HK-2 (cell line): Measurements from ENCODE around the gene LRRC1.

Source experiments
- DNase-seq: peaks from one replicate; pipeline ENCODE4 v3.0.0-alpha.2; 2018; ENCODE audit not compliant: unreplicated experiment

LRRC1 gene

GRCh38 chr6:53924277-53924676 lies 129.5 kb downstream of the LRRC1 start:
- no peak for DNase-seq

DNA sequence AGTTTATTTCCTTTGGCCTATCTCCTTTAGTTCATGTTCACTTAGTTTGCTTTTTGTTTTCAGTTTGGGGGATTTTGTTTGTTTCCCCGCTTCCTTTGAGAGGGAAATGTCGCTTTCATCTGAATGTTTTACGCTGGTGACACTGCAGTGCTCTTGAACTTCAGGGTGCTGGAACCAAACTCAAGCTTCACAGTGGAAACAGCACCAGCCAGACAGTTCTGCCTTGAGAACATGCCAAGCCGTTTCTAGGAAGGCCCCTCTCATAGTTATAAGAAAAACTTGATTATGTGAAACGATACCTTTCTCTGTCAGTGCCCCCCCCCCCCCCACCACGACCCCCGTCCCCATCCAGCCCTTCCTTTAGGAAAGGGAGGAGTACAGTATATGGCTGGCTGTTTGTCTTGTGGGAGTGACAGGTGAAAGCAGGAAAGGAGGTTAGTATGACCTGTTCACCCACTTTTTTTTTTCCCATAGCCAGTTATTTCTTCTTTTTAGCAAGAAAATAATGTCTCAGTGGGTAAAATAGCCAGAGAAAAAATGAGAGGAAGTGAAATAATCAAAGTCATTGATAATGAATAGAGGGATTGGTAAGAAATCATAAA lies 130.1 kb downstream of the LRRC1 start:
- DNase-seq, result no peak

GRCh38 chr6:53925891-53926290 lies 131.1 kb downstream of the LRRC1 start:
- DNase-seq, result no peak

GRCh38 chr6:53926505-53926904 lies 131.7 kb downstream of the LRRC1 start:
- DNase-seq, result peak; percentile 36

GRCh38 chr6:53928641-53929040 lies 133.8 kb downstream of the LRRC1 start:
- DNase-seq, result no peak

DNA sequence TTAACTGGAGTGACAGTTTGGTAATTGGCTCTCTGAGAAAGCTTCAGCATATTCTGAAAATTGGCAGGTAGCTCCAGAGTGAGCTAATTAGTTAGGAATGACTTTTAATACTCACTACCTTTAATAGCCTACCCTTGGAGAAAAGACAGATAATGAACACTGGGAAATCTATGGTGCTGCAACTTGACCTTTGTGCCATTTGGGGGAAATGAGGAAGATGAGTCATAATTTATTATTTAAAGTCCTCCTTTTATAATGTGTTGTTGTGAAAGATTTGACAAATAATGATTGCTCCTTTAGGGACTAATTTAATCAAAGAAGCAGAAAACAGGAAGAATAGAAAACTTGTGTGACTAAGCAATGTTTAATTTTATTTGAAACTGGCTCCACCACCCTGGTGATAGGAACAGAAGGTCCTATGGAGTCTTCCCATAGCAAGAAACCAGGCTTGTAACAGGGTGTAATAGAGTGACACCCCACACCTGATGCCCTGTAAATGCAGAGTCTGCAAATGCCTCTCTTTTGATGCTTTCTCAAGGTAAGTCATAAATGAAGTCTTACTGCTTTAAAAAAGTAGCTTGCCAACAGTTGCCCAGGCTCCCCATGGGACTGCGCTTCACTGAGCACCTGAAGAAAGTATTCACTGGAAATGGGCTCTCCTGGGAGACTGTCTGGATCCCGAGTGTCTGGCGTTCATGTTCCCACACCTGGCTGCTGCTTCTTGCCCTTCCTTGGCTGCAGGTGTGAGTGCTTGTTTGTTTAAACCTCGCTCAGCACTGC lies 134.4 kb downstream of the LRRC1 start:
- no peak for DNase-seq

- DNase-seq, result no peak
Measured at GRCh38 chr6:53929821-53930120, 135.0 kb downstream of the LRRC1 start.

GRCh38 chr6:53930330-53930729 lies 135.5 kb downstream of the LRRC1 start:
- DNase-seq, result no peak

DNA sequence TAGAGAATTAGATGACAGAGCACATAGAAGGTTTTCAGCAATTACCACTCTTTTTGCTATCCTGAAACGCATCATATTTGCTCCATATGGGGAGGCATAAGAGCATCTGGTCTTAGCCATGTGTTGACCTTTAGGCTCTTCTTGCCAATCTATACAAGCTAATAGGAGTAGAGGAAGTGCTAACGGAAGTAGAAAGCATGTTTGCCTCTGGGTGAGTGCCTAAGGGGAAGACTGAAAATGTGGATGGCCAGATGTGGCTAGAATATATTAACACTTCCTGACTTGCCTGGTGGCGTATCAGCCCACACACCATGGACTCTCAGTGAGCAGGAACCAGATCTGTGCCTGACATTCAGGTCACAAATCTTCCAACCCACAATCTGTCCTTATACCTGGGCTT lies 136.3 kb downstream of the LRRC1 start:
- DNase-seq, result no peak

DNA sequence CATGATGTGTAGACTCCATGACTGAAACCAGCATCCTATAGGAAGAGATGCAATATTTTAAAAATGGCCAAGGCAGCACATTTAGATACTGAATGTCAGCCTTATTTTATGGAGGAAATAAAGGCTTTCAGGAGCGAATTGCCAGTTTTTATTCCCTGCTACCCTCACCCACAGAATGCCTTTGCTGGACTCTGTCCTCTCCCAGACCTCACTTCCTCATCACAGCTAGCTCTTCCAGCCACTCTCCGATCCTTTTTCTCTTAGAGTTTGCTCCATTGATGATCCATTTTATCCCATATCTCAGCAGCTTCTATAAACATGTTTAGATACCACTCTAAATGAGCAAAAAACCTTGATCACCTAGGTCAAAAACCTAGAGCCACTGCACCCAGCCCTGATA lies 137.7 kb downstream of the LRRC1 start:
- DNase-seq, result no peak

- DNase-seq, result no peak
Measured at GRCh38 chr6:53934023-53934422, 139.2 kb downstream of the LRRC1 start.

GRCh38 chr6:53937461-53937860 lies 142.7 kb downstream of the LRRC1 start:
- DNase-seq, result no peak

DNA sequence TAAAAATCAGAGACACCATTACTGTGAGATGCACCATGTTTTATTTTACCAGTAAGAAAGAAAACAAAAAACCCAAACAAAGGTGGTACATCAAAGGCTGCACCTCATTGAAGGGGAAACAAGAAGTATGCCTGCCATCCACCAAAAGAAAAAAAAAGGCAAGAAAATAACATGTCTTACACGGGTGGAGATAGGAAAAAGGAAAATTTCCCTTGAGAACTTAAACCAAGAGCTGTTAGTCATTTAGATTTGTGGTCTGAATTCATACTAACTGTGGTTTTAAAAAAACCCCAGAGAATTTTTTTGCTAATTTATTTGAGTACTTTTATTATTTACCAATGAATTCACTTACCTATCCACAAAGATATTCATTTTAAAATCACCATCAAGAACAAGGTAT lies 144.0 kb downstream of the LRRC1 start:
- DNase-seq, result no peak

DNA sequence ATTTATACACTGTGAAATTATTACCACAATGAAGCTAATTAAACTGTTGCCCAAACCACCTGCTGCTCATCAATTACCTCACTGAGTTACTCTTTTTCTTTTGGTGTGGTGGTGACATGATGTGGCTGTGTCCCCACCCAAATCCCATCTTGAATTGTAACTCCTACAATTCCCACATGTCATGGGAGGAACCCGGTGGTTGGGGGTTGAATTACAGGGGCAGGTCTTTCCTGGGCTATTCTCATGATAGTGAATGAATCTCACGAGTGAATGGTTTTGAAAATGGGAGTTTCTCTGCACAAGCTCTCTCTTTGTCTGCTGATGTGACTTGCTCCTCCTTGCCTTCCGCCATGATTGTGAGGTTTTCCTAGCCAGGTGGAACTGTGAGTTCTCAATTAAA lies 145.0 kb downstream of the LRRC1 start:
- no peak for DNase-seq

- no peak for DNase-seq
Measured at GRCh38 chr6:53943395-53943794, 148.6 kb downstream of the LRRC1 start.

DNA sequence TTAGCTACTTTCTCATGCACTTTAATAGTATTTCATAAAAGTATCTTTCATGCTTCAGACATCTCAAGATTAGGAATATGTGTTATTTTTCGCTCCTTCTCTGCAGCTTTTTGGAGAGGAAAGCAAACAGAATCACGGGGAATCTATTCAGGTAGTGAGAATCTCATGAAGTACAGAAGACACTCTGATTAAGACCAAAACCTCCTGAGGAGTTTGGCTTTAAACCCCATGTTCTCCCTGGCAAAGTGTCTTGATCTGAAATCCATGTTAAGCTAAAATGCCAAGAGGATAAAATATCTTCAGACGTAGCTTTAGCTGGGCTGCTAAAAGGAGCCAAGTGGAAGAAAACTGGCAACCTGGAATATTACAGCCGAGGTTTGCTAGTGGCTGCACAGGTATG lies 149.3 kb downstream of the LRRC1 start:
- DNase-seq, result no peak

DNA sequence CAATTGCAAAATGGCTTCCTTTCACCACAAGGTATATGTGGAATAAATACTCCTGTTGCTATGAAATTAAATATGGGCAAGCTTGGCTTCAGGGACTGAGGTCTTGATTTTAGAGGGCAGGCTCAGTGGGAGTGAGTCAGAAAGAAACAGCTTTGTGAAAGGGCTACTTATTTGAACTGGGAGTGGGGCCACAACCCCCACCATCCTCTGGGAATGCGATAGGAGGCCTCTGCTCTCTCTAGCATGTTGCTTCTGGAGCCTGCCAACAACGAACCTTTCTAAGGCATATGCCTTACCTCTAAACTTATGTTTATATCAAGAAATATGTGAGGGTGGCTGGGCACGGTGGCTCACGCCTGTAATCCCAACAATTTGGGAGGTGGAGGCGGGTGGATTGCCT lies 149.7 kb downstream of the LRRC1 start:
- no peak for DNase-seq

DNA sequence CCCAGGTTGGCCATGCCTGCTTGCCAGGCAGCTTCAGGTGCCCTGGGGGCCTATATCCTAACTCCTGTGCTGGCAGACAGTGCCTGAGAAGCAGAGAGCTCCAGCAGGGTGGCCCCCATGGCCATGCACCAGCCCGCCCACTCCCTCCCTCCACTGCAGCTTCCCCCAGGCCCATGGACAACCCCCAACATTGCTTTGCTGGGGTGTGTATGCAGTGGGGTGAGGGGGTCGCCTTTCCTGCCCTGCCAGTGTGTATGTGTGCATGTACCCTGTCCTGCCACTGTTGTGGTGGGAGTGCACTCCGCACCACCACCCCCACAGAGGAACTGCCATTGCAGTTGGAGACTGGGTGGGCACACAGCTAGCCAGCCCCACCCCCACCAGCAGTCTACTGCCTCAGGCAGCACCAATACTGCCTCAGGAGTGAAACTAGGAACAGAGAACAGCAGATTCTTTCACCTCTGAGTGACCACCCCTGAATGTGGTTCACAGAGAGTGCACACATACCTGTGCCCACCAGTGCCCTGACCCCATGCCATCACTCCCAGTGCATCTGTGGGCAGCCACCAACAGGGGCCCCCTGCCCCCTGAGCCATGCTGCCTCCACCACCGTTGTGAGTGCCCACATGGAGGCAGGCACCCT lies 151.1 kb downstream of the LRRC1 start:
- DNase-seq, result no peak

- no peak for DNase-seq
Measured at GRCh38 chr6:53947780-53948179, 153.0 kb downstream of the LRRC1 start.

DNA sequence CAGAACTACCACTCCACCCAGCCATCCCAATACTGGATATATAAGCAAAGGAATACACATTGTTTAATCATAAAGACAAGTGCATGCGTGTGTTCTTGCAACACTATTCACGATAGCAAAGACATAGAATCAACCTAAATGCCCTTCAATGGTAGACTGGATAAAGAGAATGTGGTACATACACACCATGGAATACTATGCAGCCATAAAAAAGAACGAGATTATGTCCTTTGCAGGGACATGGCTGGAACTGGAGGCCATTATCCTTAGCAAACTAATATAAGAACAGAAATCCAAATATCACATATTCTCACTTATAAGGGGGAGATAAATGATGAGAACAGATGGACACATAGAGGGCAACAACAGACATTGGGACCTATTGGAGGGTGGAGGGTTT lies 156.6 kb downstream of the LRRC1 start:
- no peak for DNase-seq

DNA sequence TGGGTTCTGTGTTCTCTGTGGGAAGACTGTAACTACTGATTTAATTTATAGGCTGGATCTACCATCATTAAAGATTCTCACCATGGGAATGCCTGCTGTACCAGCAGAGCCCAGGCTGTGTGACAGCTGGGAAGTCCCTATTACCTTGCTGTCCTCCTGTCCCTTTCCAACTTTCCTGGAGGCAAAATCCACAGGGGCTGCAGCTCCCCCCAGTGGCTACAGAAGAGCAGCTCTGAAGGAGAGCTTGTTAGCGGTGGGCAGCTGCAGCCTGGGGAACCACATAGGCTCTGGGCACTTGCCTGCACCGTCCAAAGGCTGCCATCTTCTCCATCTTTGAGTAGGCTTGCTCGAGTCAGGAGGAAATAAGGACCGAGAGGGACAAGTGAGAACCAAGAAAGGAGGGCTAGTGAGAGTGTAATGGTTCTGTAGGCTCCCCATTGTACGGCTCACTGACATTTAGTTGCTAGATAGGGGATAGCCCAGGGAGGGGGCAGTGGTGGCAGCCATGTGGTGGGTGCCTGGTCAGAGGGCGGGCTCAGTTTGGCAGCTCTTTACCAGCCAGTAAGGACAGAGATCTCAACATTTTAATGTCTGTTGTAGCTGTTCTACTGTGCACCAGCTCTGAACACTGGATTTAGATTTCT lies 161.4 kb downstream of the LRRC1 start:
- peak; percentile 71 for DNase-seq

DNA sequence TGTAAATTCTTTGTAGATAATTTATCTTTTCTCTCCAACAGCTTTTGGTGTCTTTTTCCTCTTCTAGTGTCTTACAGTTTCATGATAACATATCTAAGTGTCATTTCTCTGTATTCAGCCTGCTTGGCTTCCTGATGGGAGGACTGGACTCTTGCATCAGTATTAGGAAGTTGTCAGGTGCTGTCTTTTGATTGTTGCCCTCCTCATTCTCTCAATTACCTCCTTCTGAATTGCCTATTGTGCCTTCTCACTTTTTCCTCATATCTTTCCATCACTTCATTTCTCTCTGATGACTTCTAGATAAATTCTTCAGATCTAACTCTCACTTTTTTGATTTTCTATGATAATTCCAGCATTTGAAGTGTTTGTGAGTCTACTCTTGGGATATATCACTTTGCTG lies 162.0 kb downstream of the LRRC1 start:
- DNase-seq, result no peak

GRCh38 chr6:53959717-53960116 lies 164.9 kb downstream of the LRRC1 start:
- no peak for DNase-seq
